Endothelial cell of hepatic sinusoid (primary cell): ENCODE data around the gene ASPN.

Source experiments
- in situ Hi-C: cut with HindIII; loops from 2 replicates; pipeline ENCODE4 v1.10.0; 2017; ENCODE audit warnings: low sequenced_read_pairs

Gene ASPN

GRCh38 chr9:92482329-92482728 lies at the start of gene ASPN:
Gene ASPN (minus strand): TSS chr9:92482506.
- in situ Hi-C loops, result loop anchor here (25.0 kb wide), 1 partner anchor 95 kb away; no protein-coding TSS in a partner anchor

- in situ Hi-C loops, result no loop called here
These were observed 48.6 kb upstream of the ASPN start for GRCh38 chr9:92530893-92531292.

GRCh38 chr9:92529124-92529523 lies 46.8 kb upstream of the ASPN start:
- in situ Hi-C loops, result loop anchor here (5.0 kb wide), 1 partner anchor 48 kb away; no protein-coding TSS in a partner anchor

- in situ Hi-C loops, result loop anchor here (5.0 kb wide), 1 partner anchor 49 kb away; no protein-coding TSS in a partner anchor
These were observed 46.2 kb upstream of the ASPN start for GRCh38 chr9:92528522-92528849.

GRCh38 chr9:92527832-92528521 lies 45.7 kb upstream of the ASPN start:
- in situ Hi-C loops, result loop anchor here (5.0 kb wide), 1 partner anchor 49 kb away; no protein-coding TSS in a partner anchor

GRCh38 chr9:92527291-92527828 lies 45.1 kb upstream of the ASPN start:
- in situ Hi-C loops, result loop anchor here (5.0 kb wide), 1 partner anchor 50 kb away; no protein-coding TSS in a partner anchor

GRCh38 chr9:92525306-92525705 lies 43.0 kb upstream of the ASPN start:
- in situ Hi-C loops, result loop anchor here (5.0 kb wide), 1 partner anchor 52 kb away; no protein-coding TSS in a partner anchor

- in situ Hi-C loops, result loop anchor here (5.0 kb wide), 1 partner anchor 52 kb away; no protein-coding TSS in a partner anchor
These were observed 42.6 kb upstream of the ASPN start for GRCh38 chr9:92524881-92525280.

- in situ Hi-C loops, result no loop called here
These were observed 41.0 kb upstream of the ASPN start for GRCh38 chr9:92522983-92523970.

- in situ Hi-C loops, result no loop called here
These were observed 38.5 kb upstream of the ASPN start for GRCh38 chr9:92520837-92521236.

- in situ Hi-C loops, result no loop called here
These were observed 35.9 kb upstream of the ASPN start for GRCh38 chr9:92518199-92518598.

GRCh38 chr9:92517046-92517445 lies 34.7 kb upstream of the ASPN start:
- in situ Hi-C loops, result no loop called here

- in situ Hi-C loops, result no loop called here
These were observed 34.2 kb upstream of the ASPN start for GRCh38 chr9:92516521-92516920.

GRCh38 chr9:92514635-92515034 lies 32.3 kb upstream of the ASPN start:
- in situ Hi-C loops, result no loop called here

GRCh38 chr9:92513349-92513748 lies 31.0 kb upstream of the ASPN start:
- in situ Hi-C loops, result no loop called here

- in situ Hi-C loops, result no loop called here
These were observed 30.3 kb upstream of the ASPN start for GRCh38 chr9:92512622-92513021.

- in situ Hi-C loops, result no loop called here
These were observed 28.4 kb upstream of the ASPN start for GRCh38 chr9:92510747-92511146.

- in situ Hi-C loops, result no loop called here
These were observed 26.7 kb upstream of the ASPN start for GRCh38 chr9:92509050-92509449.

- in situ Hi-C loops, result no loop called here
These were observed 25.9 kb upstream of the ASPN start for GRCh38 chr9:92508018-92508820.

GRCh38 chr9:92507496-92507895 lies 25.2 kb upstream of the ASPN start:
- in situ Hi-C loops, result no loop called here
